ENCODE measurements around the gene PFN4.

The PFN4 gene

GRCh38 chr2:24086241-24086640 lies 36.9 kb downstream of the PFN4 start:
- Histone ChIP-seq H3K14ac (ENCODE audit: low read length) (no peak overlapping the region), H3K4me3 (ENCODE audit: low read length in 2 of 2) (no peak overlapping the region), H3K4me2 (ENCODE audit: insufficient read depth, low read length, poor library complexity, severe bottlenecking) (no peak overlapping the region), H3K27me3 (ENCODE audit: control insufficient read depth in 3 of 3, insufficient read depth in 3 of 3, low read depth in 1 of 3, low read length in 3 of 3) (no peaks in the 10 kb centered on the region), H4K8ac (ENCODE audit: low read depth, low read length) (no peak overlapping the region), H3K79me1 (ENCODE audit: low read depth, low read length) (no peaks in the 10 kb centered on the region), H2BK5ac (ENCODE audit: low read length) (no peak overlapping the region), H3K4me1 (ENCODE audit: control insufficient read depth in 2 of 2, insufficient read depth in 1 of 2, low read depth in 1 of 2, low read length in 2 of 2) (peaks cover 0 to 8% of the 10 kb centered on the region in 2 donors), H3K9me3 (replicated peaks in 1 of 2; ENCODE audit: control insufficient read depth in 2 of 2, insufficient read depth in 1 of 2, low read depth in 1 of 2, low read length in 2 of 2) (no peaks in the 10 kb centered on the region), H3K23ac (ENCODE audit: low read depth, low read length, poor library complexity) (no peak overlapping the region), H3K4ac (ENCODE audit: low read length) (no peak overlapping the region), H3K18ac (ENCODE audit: low read length) (no peak overlapping the region), H2BK12ac (ENCODE audit: low read length) (no peak overlapping the region), H2BK15ac (ENCODE audit: low read length) (no peak overlapping the region), H2BK120ac (ENCODE audit: low read depth, low read length) (no peak overlapping the region), H2AK5ac (ENCODE audit: low read depth, low read length) (no peak overlapping the region), H3K9ac (ENCODE audit: low read depth, low read length, poor library complexity) (no peak overlapping the region), H2AFZ (ENCODE audit: low read length) (no peak overlapping the region), H3K36me3 (replicated peaks in 1 of 2; ENCODE audit: control insufficient read depth in 2 of 2, insufficient read depth in 2 of 2, low read length in 2 of 2) (peaks cover 10 to 16% of the 10 kb centered on the region in 2 donors), H3K27ac (replicated peaks; ENCODE audit: low read length) (no peak overlapping the region), H4K91ac (ENCODE audit: low read depth, low read length, poor library complexity) (no peak overlapping the region)
- WGBS, 2 donors (ENCODE audit: extremely low coverage in 2 of 2, insufficient read length in 2 of 2, insufficient replicate concordance in 1 of 2) = no CpG with 5 or more reads among the region's 1 CpG
- DNase-seq (ENCODE audit: low spot score) = no peak

DNA sequence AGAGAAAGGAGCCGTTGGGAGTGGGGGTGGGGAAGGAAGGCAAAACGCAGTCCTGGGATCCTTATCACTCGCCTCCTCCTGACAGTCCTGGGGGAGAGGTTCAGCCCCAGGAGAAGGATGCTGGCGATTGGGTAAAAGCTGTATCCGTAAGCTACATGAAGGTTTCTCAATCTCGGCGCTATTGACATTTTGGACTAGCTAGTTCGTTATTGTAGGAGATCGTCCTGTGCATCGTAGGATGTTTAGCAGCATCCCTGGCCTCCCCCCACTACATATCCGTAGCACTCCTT lies 38.0 kb downstream of the PFN4 start:
- H4K91ac ChIP-seq (ENCODE audit: low read depth, low read length, poor library complexity) = no peak overlapping the region
- peak overlapping the region; percentile 98 for H3K4me2 ChIP-seq (ENCODE audit: insufficient read depth, low read length, poor library complexity, severe bottlenecking)
- H4K8ac ChIP-seq (ENCODE audit: low read depth, low read length) = no peak overlapping the region
- no CpG with 5 or more reads among the region's 11 CpGs for WGBS, 2 donors (ENCODE audit: extremely low coverage in 2 of 2, insufficient read length in 2 of 2, insufficient replicate concordance in 1 of 2)
- no peaks in the 10 kb centered on the region for H3K79me1 ChIP-seq (ENCODE audit: low read depth, low read length)
- H3K36me3 ChIP-seq (replicated peaks in 1 of 2; ENCODE audit: control insufficient read depth in 2 of 2, insufficient read depth in 2 of 2, low read length in 2 of 2) = peaks cover 15 to 24% of the 10 kb centered on the region in 2 donors
- H3K4me1 ChIP-seq (ENCODE audit: control insufficient read depth in 2 of 2, insufficient read depth in 1 of 2, low read depth in 1 of 2, low read length in 2 of 2) = peaks cover 0 to 8% of the 10 kb centered on the region in 2 donors
- no peak overlapping the region for H3K4ac ChIP-seq (ENCODE audit: low read length)
- peak overlapping the region; percentile 63 to 92 for H3K4me3 ChIP-seq (ENCODE audit: low read length in 2 of 2)
- no peak overlapping the region for H2BK120ac ChIP-seq (ENCODE audit: low read depth, low read length)
- no peak overlapping the region for H2BK5ac ChIP-seq (ENCODE audit: low read length)
- H3K27me3 ChIP-seq (ENCODE audit: control insufficient read depth in 3 of 3, insufficient read depth in 3 of 3, low read depth in 1 of 3, low read length in 3 of 3) = no peaks in the 10 kb centered on the region
- DNase-seq (ENCODE audit: low spot score) = no peak
- peak overlapping the region; percentile 80 for H3K18ac ChIP-seq (ENCODE audit: low read length)
- peak overlapping the region; percentile 98 for H3K27ac ChIP-seq (replicated peaks; ENCODE audit: low read length)
- H2AFZ ChIP-seq (ENCODE audit: low read length) = peak overlapping the region; percentile 94
- H2BK15ac ChIP-seq (ENCODE audit: low read length) = no peak overlapping the region
- H2AK5ac ChIP-seq (ENCODE audit: low read depth, low read length) = no peak overlapping the region
- H3K9ac ChIP-seq (ENCODE audit: low read depth, low read length, poor library complexity) = peak overlapping the region; percentile 46
- H3K23ac ChIP-seq (ENCODE audit: low read depth, low read length, poor library complexity) = no peak overlapping the region
- H3K14ac ChIP-seq (ENCODE audit: low read length) = no peak overlapping the region
- no peak overlapping the region for H2BK12ac ChIP-seq (ENCODE audit: low read length)
- H3K9me3 ChIP-seq (replicated peaks in 1 of 2; ENCODE audit: control insufficient read depth in 2 of 2, insufficient read depth in 1 of 2, low read depth in 1 of 2, low read length in 2 of 2) = no peaks in the 10 kb centered on the region

GRCh38 chr2:24084386-24085199 lies 38.5 kb downstream of the PFN4 start, which contains the start of gene TP53I3:
TP53I3 (minus strand) TSS chr2:24084834; CDS start chr2:24084326, 508 bp downstream.
- Histone ChIP-seq H2AK5ac (ENCODE audit: low read depth, low read length) (no peak within 1 kb of the TSS), H3K27me3 (ENCODE audit: control insufficient read depth in 3 of 3, insufficient read depth in 3 of 3, low read depth in 1 of 3, low read length in 3 of 3) (no peaks in the 10 kb centered on the region), H3K4me2 (ENCODE audit: insufficient read depth, low read length, poor library complexity, severe bottlenecking) (peak within 1 kb of the TSS; percentile 98), H2BK15ac (ENCODE audit: low read length) (peak within 1 kb of the TSS; percentile 84), H2BK5ac (ENCODE audit: low read length) (peak within 1 kb of the TSS; percentile 94), H4K8ac (ENCODE audit: low read depth, low read length) (peak within 1 kb of the TSS; percentile 87), H3K9ac (ENCODE audit: low read depth, low read length, poor library complexity) (peak within 1 kb of the TSS; percentile 92), H3K4me1 (ENCODE audit: control insufficient read depth in 2 of 2, insufficient read depth in 1 of 2, low read depth in 1 of 2, low read length in 2 of 2) (peaks cover 0 to 8% of the 10 kb centered on the region in 2 donors), H4K91ac (ENCODE audit: low read depth, low read length, poor library complexity) (peak within 1 kb of the TSS; percentile 16), H3K4ac (ENCODE audit: low read length) (no peak within 1 kb of the TSS), H3K14ac (ENCODE audit: low read length) (peak within 1 kb of the TSS; percentile 77), H2BK12ac (ENCODE audit: low read length) (peak within 1 kb of the TSS; percentile 69), H3K9me3 (replicated peaks in 1 of 2; ENCODE audit: control insufficient read depth in 2 of 2, insufficient read depth in 1 of 2, low read depth in 1 of 2, low read length in 2 of 2) (no peaks in the 10 kb centered on the region), H3K4me3 (ENCODE audit: low read length in 2 of 2) (peak within 1 kb of the TSS; percentile 63 to 92), H2BK120ac (ENCODE audit: low read depth, low read length) (no peak within 1 kb of the TSS), H3K27ac (replicated peaks; ENCODE audit: low read length) (peak within 1 kb of the TSS; percentile 98), H3K23ac (ENCODE audit: low read depth, low read length, poor library complexity) (peak within 1 kb of the TSS; percentile 60), H3K79me1 (ENCODE audit: low read depth, low read length) (no peaks in the 10 kb centered on the region), H3K18ac (ENCODE audit: low read length) (peak within 1 kb of the TSS; percentile 99), H2AFZ (ENCODE audit: low read length) (peak within 1 kb of the TSS; percentile 94), H3K36me3 (replicated peaks in 1 of 2; ENCODE audit: control insufficient read depth in 2 of 2, insufficient read depth in 2 of 2, low read length in 2 of 2) (peaks cover 15 to 29% of the 10 kb centered on the region in 2 donors)
- DNase-seq (ENCODE audit: low spot score) = peak; percentile 94
- no CpG with 5 or more reads among the region's 44 CpGs for WGBS, 2 donors (ENCODE audit: extremely low coverage in 2 of 2, insufficient read length in 2 of 2, insufficient replicate concordance in 1 of 2)

DNA sequence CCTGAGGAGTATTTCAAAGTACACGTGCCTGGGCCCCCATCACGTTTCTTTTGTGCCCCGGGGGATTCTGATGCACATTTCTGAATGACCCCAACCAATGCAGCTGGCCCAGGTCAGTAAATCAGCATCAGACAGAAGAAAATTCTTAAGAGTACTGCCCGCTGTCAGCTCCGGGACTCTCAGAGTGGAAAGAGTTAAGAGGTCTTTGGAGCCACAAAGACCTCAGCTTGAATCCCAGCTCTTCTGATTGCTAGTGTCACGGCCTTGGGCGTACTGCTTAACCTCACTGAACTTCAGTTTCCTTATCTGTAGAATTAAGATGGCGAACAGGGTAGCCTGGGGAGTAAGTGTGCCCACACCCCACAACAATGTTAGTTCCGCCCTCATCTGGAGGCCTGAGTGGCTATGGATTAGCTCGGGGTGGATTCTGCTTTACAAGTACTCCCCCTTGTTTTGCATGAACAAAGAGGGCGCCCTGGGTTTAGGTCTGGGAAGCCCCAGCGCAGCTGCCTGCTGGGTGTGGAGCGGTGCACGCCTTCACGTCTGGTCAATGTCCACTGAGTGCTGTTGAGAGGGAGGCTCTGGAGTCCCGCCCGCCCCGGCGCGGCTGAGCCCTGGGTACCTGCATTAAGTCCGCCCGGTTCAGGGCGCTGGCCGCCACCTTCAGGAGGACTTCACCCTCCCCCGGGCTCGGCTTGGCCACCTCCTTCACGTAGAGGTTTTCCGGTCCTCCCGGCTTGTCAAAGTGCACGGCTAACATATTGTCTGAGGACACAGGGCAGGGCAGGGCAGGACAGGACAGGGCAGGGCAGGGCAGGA lies 39.4 kb downstream of the PFN4 start:
- H3K79me1 ChIP-seq (ENCODE audit: low read depth, low read length) = no peaks in the 10 kb centered on the region
- H3K4me1 ChIP-seq (ENCODE audit: control insufficient read depth in 2 of 2, insufficient read depth in 1 of 2, low read depth in 1 of 2, low read length in 2 of 2) = peaks cover 0 to 8% of the 10 kb centered on the region in 2 donors
- no peaks in the 10 kb centered on the region for H3K9me3 ChIP-seq (replicated peaks in 1 of 2; ENCODE audit: control insufficient read depth in 2 of 2, insufficient read depth in 1 of 2, low read depth in 1 of 2, low read length in 2 of 2)
- peak overlapping the region; percentile 99 for H3K18ac ChIP-seq (ENCODE audit: low read length)
- H4K8ac ChIP-seq (ENCODE audit: low read depth, low read length) = peak overlapping the region; percentile 87
- H2BK15ac ChIP-seq (ENCODE audit: low read length) = peak overlapping the region; percentile 84
- no peak overlapping the region for H2AK5ac ChIP-seq (ENCODE audit: low read depth, low read length)
- peaks cover 15 to 37% of the 10 kb centered on the region in 2 donors for H3K36me3 ChIP-seq (replicated peaks in 1 of 2; ENCODE audit: control insufficient read depth in 2 of 2, insufficient read depth in 2 of 2, low read length in 2 of 2)
- H3K23ac ChIP-seq (ENCODE audit: low read depth, low read length, poor library complexity) = peak overlapping the region; percentile 60
- H3K9ac ChIP-seq (ENCODE audit: low read depth, low read length, poor library complexity) = peak overlapping the region; percentile 92
- WGBS, 2 donors (ENCODE audit: extremely low coverage in 2 of 2, insufficient read length in 2 of 2, insufficient replicate concordance in 1 of 2) = no CpG with 5 or more reads among the region's 30 CpGs
- peak; percentile 78 for DNase-seq (ENCODE audit: low spot score)
- peak overlapping the region; percentile 98 for H3K4me2 ChIP-seq (ENCODE audit: insufficient read depth, low read length, poor library complexity, severe bottlenecking)
- peak overlapping the region; percentile 94 for H2AFZ ChIP-seq (ENCODE audit: low read length)
- H3K14ac ChIP-seq (ENCODE audit: low read length) = peak overlapping the region; percentile 77
- H3K27me3 ChIP-seq (ENCODE audit: control insufficient read depth in 3 of 3, insufficient read depth in 3 of 3, low read depth in 1 of 3, low read length in 3 of 3) = no peaks in the 10 kb centered on the region
- H4K91ac ChIP-seq (ENCODE audit: low read depth, low read length, poor library complexity) = peak overlapping the region; percentile 16
- H3K4me3 ChIP-seq (ENCODE audit: low read length in 2 of 2) = peak overlapping the region; percentile 63 to 92
- H3K4ac ChIP-seq (ENCODE audit: low read length) = no peak overlapping the region
- H3K27ac ChIP-seq (replicated peaks; ENCODE audit: low read length) = peak overlapping the region; percentile 98
- peak overlapping the region; percentile 69 for H2BK12ac ChIP-seq (ENCODE audit: low read length)
- H2BK120ac ChIP-seq (ENCODE audit: low read depth, low read length) = peak overlapping the region; percentile 63
- H2BK5ac ChIP-seq (ENCODE audit: low read length) = peak overlapping the region; percentile 94
